IMR-90 (cell line): ENCODE measurements around the gene KMT2E. TPM values are rescaled to one million over a fixed set of nuclear protein-coding genes. Genes with fewer than 3 reads are reported as not detected.

Experiments used
- ATAC-seq: fragments of 200-7000 bp; cut with Tn5 transposase; 2 replicates; pipeline ENCODE4 v1.9.1; 2020; ENCODE audit warnings: low read depth, mild to moderate bottlenecking, moderate library complexity
- BruUV-seq: library from RNA; stranded (reverse); fragments of 400-500 nt; replicated peaks from 2 replicates; lab custom pipeline; 2021; lab: Mats Ljungman, UMichigan
- CTCF ChIA-PET: fragments of 300-600 bp; formaldehyde crosslinking; extraction: SDS; loops from one replicate; lab custom pipeline; 2021; ENCODE audit warnings: antibody characterized with exemption; lab: Yijun Ruan, JAX
- POLR2A ChIA-PET: fragments of 300-600 bp; sonication (Branson Sonifier 250); formaldehyde crosslinking; loops from one replicate; lab custom pipeline; 2022; ENCODE audit warnings: antibody characterized with exemption; ENCODE audit not compliant: unreplicated experiment; lab: Charles Lee
- DNase-seq: peaks from one replicate; pipeline ENCODE4 v3.0.0; 2013
- H2AFZ ChIP-seq: replicated peaks from 2 replicates; pipeline ENCODE3; 2013; ENCODE audit warnings: low read length, mild to moderate bottlenecking; ENCODE audit not compliant: poor library complexity
- H2AK5ac ChIP-seq: 2 replicates; pipeline ENCODE4 v1.6.1; 2013; ENCODE audit warnings: low read depth, low read length, inconsistent platforms
- H2AK9ac ChIP-seq: replicated peaks from 2 replicates; pipeline ENCODE3; 2013; ENCODE audit warnings: mild to moderate bottlenecking, low read depth, low read length, moderate library complexity; ENCODE audit not compliant: poor library complexity
- H2BK120ac ChIP-seq: 2 replicates; pipeline ENCODE4 v1.6.1; 2013; ENCODE audit warnings: low read depth, low read length, inconsistent platforms
- H2BK15ac ChIP-seq: 3 replicates; pipeline ENCODE4 v1.6.1; 2013; ENCODE audit warnings: low read depth, low read length, inconsistent platforms
- H2BK20ac ChIP-seq: 2 replicates; pipeline ENCODE4 v1.6.1; 2013; ENCODE audit warnings: low read depth, mild to moderate bottlenecking, inconsistent platforms, low read length, moderate library complexity
- H2BK5ac ChIP-seq: 2 replicates; pipeline ENCODE4 v1.6.1; 2013; ENCODE audit warnings: mild to moderate bottlenecking, low read depth, low read length, inconsistent platforms; ENCODE audit not compliant: poor library complexity, severe bottlenecking
- H3K14ac ChIP-seq: replicated peaks from 2 replicates; pipeline ENCODE4 v1.6.1; 2013; ENCODE audit warnings: low read depth, low read length, inconsistent platforms
- H3K18ac ChIP-seq: 2 replicates; pipeline ENCODE4 v1.6.1; 2013; ENCODE audit warnings: low read depth, low read length, control low read depth
- H3K23ac ChIP-seq: 2 replicates; pipeline ENCODE4 v1.6.1; 2013; ENCODE audit warnings: low read depth, low read length, inconsistent platforms
- H3K27ac ChIP-seq: 2 replicates; pipeline ENCODE4 v1.5.1; 2013; ENCODE audit warnings: mild to moderate bottlenecking, control low read depth, low read length; ENCODE audit not compliant: insufficient read depth
- H3K27me3 ChIP-seq: 2 replicates; pipeline ENCODE4 v1.6.1; 2013; ENCODE audit warnings: low read length; ENCODE audit not compliant: control insufficient read depth, insufficient read depth
- H3K36me3 ChIP-seq: 2 replicates; pipeline ENCODE4 v1.6.1; 2013; ENCODE audit warnings: low read length, mixed read lengths; ENCODE audit not compliant: control insufficient read depth, insufficient read depth
- H3K4ac ChIP-seq: 2 replicates; pipeline ENCODE4 v1.6.1; 2013; ENCODE audit warnings: low read depth, low read length, inconsistent platforms
- H3K4me1 ChIP-seq: 2 replicates; pipeline ENCODE4 v1.6.1; 2013; ENCODE audit warnings: low read length, mixed read lengths; ENCODE audit not compliant: control insufficient read depth, insufficient read depth
- H3K4me2 ChIP-seq: 2 replicates; pipeline ENCODE4 v1.6.1; 2013; ENCODE audit warnings: low read depth, mild to moderate bottlenecking, control low read depth, low read length, moderate library complexity
- H3K4me3 ChIP-seq: 2 replicates; pipeline ENCODE4 v1.5.1; 2013; ENCODE audit warnings: low read depth, mild to moderate bottlenecking, control low read depth, low read length, moderate library complexity; ENCODE audit not compliant: insufficient read depth
- H3K56ac ChIP-seq: 2 replicates; pipeline ENCODE4 v1.6.1; 2013; ENCODE audit warnings: low read length, inconsistent platforms; ENCODE audit not compliant: insufficient read depth; ENCODE audit errors: extremely low read depth
- H3K79me1 ChIP-seq, 2 experiments: 2 replicates each; pipeline ENCODE4 v1.6.1; 2013; ENCODE audit warnings: low read length in 2 of 2, inconsistent platforms in 1 of 2, low read depth in 1 of 2
- H3K9ac ChIP-seq: 2 replicates; pipeline ENCODE4 v1.6.1; 2013; ENCODE audit warnings: low read depth, low read length, control low read depth
- H3K9me1 ChIP-seq: 2 replicates; pipeline ENCODE4 v1.6.1; 2013; ENCODE audit warnings: low read length, inconsistent platforms; ENCODE audit not compliant: insufficient read depth
- H3K9me3 ChIP-seq: 2 replicates; pipeline ENCODE4 v1.6.1; 2013; ENCODE audit warnings: low read length; ENCODE audit not compliant: control insufficient read depth, insufficient read depth
- H4K20me1 ChIP-seq: 2 replicates; pipeline ENCODE4 v1.6.1; 2013; ENCODE audit warnings: low read length, inconsistent platforms; ENCODE audit not compliant: insufficient read depth
- H4K5ac ChIP-seq: 2 replicates; pipeline ENCODE4 v1.6.1; 2013; ENCODE audit warnings: mild to moderate bottlenecking, low read depth, low read length, control low read depth
- H4K8ac ChIP-seq, 2 experiments: 2 replicates each; pipeline ENCODE4 v1.6.1; 2013; ENCODE audit warnings: low read depth in 2 of 2, low read length in 2 of 2, control low read depth in 1 of 2, inconsistent platforms in 1 of 2
- H4K91ac ChIP-seq: 2 replicates; pipeline ENCODE4 v1.6.1; 2013; ENCODE audit warnings: low read depth, low read length, inconsistent platforms; ENCODE audit not compliant: insufficient read depth
- BHLHE40 ChIP-seq: fragments of 150-350 bp; IDR thresholded peaks from 2 replicates; pipeline ENCODE4 v1.6.1; 2016; ENCODE audit warnings: mild to moderate bottlenecking, low read depth, low read length
- SMC3 ChIP-seq: fragments of 150-350 bp; IDR thresholded peaks from 2 replicates; pipeline ENCODE4 v1.6.1; 2016; ENCODE audit warnings: low read depth, mild to moderate bottlenecking, antibody characterized with exemption, low read length, moderate library complexity
- WGBS, 2 experiments: methylation state at CpG; one replicate each; pipeline versions ENCODE4 v1.1.5 to v1.1.7; 2013; ENCODE audit warnings: missing lambda C conversion rate in 2 of 2; ENCODE audit not compliant: insufficient read length in 1 of 2; ENCODE audit errors: extremely low coverage in 2 of 2; 5-methylcytosine and 5-hydroxymethylcytosine counted together
- dilution Hi-C: fragments of 300-500 bp; cut with HindIII; formaldehyde crosslinking; loops from one replicate; pipeline ENCODE4 v1.14.3; 2018; ENCODE audit warnings: low sequenced_read_pairs; ENCODE audit not compliant: unreplicated experiment
- in situ Hi-C: fragments of 300-500 bp; cut with MboI; formaldehyde crosslinking; loops from 3 replicates; pipeline ENCODE4 v1.14.3; 2019; ENCODE audit warnings: low sequenced_read_pairs, inconsistent platforms, mixed read lengths
- intact Hi-C: fragments of 100-400 bp; cut with micrococcal nuclease; formaldehyde crosslinking; loops from 2 replicates; pipeline ENCODE4 v1.10.0; 2022
- polyA plus RNA-seq, 3 experiments: library from polyadenylated mRNA; depleted of rRNA; stranded (reverse); fragments of >200 nt; gene quantifications; 2 replicates each; pipeline ENCODE4 v1.2.3, GENCODE V29; 2012; ENCODE audit warnings: low replicate concordance in 1 of 3
- total RNA-seq: library from RNA; depleted of rRNA; stranded (reverse); fragments of >200 nt; gene quantifications from 2 replicates; pipeline ENCODE4 v1.2.3, GENCODE V29; 2012

The KMT2E gene
- total and polyA plus RNA-seq, 2 of the 4 experiments (the other 2 are of a cell fraction), result 16.8 to 79.2 TPM

DNA sequence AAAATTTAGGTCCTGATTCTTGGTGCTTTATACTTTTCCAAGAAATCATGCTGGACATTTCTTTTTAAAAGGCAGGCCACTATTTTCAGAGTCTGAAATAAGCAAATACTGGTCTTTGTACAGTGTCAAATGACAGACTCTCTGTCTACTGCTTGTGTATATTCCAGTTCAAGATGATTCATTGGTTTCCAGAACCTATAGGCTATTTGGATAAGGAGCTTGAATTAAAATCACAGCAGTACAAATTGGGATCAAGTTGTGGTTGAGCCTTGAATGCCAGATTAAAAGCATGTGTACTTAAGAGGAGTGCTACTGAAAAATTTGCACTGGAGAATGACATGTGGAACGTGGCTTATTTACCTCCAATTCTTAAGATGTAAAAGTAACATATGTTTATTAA, 10.7 kb downstream of the KMT2E start:
- Histone ChIP-seq H3K14ac (no peak overlapping the region), H2AFZ (no peak overlapping the region), H3K9me3 (no peaks in the 10 kb centered on the region), H3K4me2 (peak overlapping the region; percentile 23; the same call in 1 of the 2 replicates), H2BK20ac (no peak overlapping the region), H4K8ac (no peak overlapping the region), H2AK5ac (no peak overlapping the region), H3K4me3 (no peak overlapping the region), H3K79me1 (peaks cover 3 to 47% of the 10 kb centered on the region in 2 experiments; a peak in 2 of 4 replicates), H3K23ac (no peak overlapping the region), H2BK5ac (peak overlapping the region; percentile 28), H3K18ac (no peak overlapping the region), H3K9me1 (peaks cover 18% of the 10 kb centered on the region), H4K91ac (no peak overlapping the region), H3K27me3 (no peaks in the 10 kb centered on the region), H3K27ac (no peak overlapping the region), H3K56ac (no peak overlapping the region), H2AK9ac (no peak overlapping the region), H2BK120ac (no peak overlapping the region), H3K9ac (no peak overlapping the region), H3K4ac (no peak overlapping the region), H4K5ac (no peak overlapping the region), H2BK15ac (no peak overlapping the region), H3K36me3 (no peaks in the 10 kb centered on the region; the same call in 1 of the 2 replicates), H4K20me1 (peaks cover 94% of the 10 kb centered on the region), H3K4me1 (peaks cover 11% of the 10 kb centered on the region)
- dilution Hi-C loops, result no loop called here
- WGBS, 2 experiments, result no CpG with 5 or more reads among the region's 1 CpG
- in situ Hi-C loops, result no loop called here
- intact Hi-C loops, result no loop called here
- ChIA-PET CTCF (interaction anchor here (0.6 kb wide), 1 partner anchor 567 kb away, joined by 4 read pairs; no protein-coding TSS in a partner anchor), POLR2A (interaction anchor here (1.4 kb wide), 1 partner anchor 11 kb away, joined by 10 read pairs; the partner anchor contains the start of gene KMT2E)
- peak; percentile 11; the same call in 1 of the 2 replicates for TF ChIP-seq BHLHE40
- TF ChIP-seq SMC3, result no peak
- DNase-seq (peak; percentile 83), ATAC-seq (peak; percentile 94)
- no TSS peak for BruUV-seq
